Heart left ventricle (tissue), 16 donors: ENCODE measurements around the gene EXOC4. TPM values are rescaled to one million over a fixed set of nuclear protein-coding genes. Genes with fewer than 3 reads are reported as not detected.

Source experiments
- ATAC-seq, 4 donors: fragments of 200-7000 bp; cut with Tn5 transposase; one replicate each; pipeline ENCODE4 v1.9.1; 2020 to 2022; ENCODE audit warnings: moderate library complexity in 4 of 4, mild to moderate bottlenecking in 3 of 4, moderate number of reproducible peaks in 1 of 4
- DNase-seq, 5 donors: peaks; one replicate each; pipeline ENCODE4 v3.0.0-alpha.2; 2020
- H3K27ac ChIP-seq, 12 donors: fragments of 200-600 bp; sonication (generic) in 4 of 12; one replicate each; pipeline versions ENCODE4 v1.5.0 to v1.8.0; 2016 to 2022; ENCODE audit warnings: mild to moderate bottlenecking in 2 of 12
- H3K27me3 ChIP-seq, 9 donors: fragments of 200-600 bp; sonication (generic) in 2 of 9; one replicate each; pipeline versions ENCODE4 v1.5.1 to v1.8.0; 2016 to 2022; ENCODE audit warnings: mild to moderate bottlenecking in 3 of 9
- H3K36me3 ChIP-seq, 9 donors: fragments of 200-600 bp; sonication (generic) in 2 of 9; one replicate each; pipeline versions ENCODE4 v1.5.0 to v1.8.0; 2018 to 2022; ENCODE audit warnings: mild to moderate bottlenecking in 2 of 9
- H3K4me1 ChIP-seq, 12 donors: fragments of 200-600 bp; sonication (generic) in 4 of 12; one replicate each; pipeline versions ENCODE4 v1.5.0 to v1.8.0; 2016 to 2022; ENCODE audit warnings: mild to moderate bottlenecking in 3 of 12
- H3K4me3 ChIP-seq, 12 donors: fragments of 200-600 bp; sonication (generic) in 4 of 12; one replicate each; pipeline versions ENCODE4 v1.5.0 to v1.8.0; 2017 to 2022; ENCODE audit warnings: mild to moderate bottlenecking in 9 of 12, moderate library complexity in 4 of 12
- H3K9me3 ChIP-seq, 12 donors: fragments of 200-600 bp; sonication (generic) in 4 of 12; one replicate each; pipeline versions ENCODE4 v1.5.0 to v1.8.0; 2016 to 2022; ENCODE audit warnings: mild to moderate bottlenecking in 1 of 12
- POLR2A ChIP-seq, 2 donors: fragments of 450-650 bp; IDR thresholded peaks; one replicate each; pipeline ENCODE4 v1.6.1; 2017; ENCODE audit warnings: antibody characterized with exemption in 2 of 2, mild to moderate bottlenecking in 2 of 2, moderate library complexity in 2 of 2
- WGBS, 4 donors: extraction: QIAGEN DNeasy Blood & Tissue Kit in 2 of 4; methylation state at CpG; one replicate each; pipeline versions ENCODE4 v1.1.5 to v1.1.7; 2013 to 2018; 5-methylcytosine and 5-hydroxymethylcytosine counted together
- intact Hi-C, 10 donors: fragments of 100-400 bp; cut with DNase I; formaldehyde crosslinking; loops; one replicate each; pipeline versions ENCODE4 v1.11.1 to v1.14.2; 2022
- polyA plus RNA-seq, 2 donors: library from polyadenylated mRNA; stranded (reverse); fragments of 200-250 nt; gene quantifications; one replicate each; pipeline ENCODE4 v1.2.3, GENCODE V29; 2013
- total RNA-seq, 9 donors: library from RNA; depleted of rRNA in 2 of 9; stranded (reverse); fragments of >200 nt in 2 of 9; fragmentation: NEBNext Ultra II Directional in 3 of 9; extraction: Animal tissue kit (Norgen Biotek cat#: 25700) in 3 of 9; gene quantifications; one replicate each; pipeline versions ENCODE4 v1.1.0 to v1.2.4, GENCODE V29; 2016 to 2023
- TF ChIP-seq, protein P1 (sequence below), 12 donors: fragments of 200-600 bp; sonication (generic) in 4 of 12; IDR thresholded peaks; one replicate each; pipeline versions ENCODE4 v1.5.0 to v1.8.0; 2018 to 2022; ENCODE audit warnings: antibody characterized with exemption in 12 of 12, mild to moderate bottlenecking in 5 of 12
- donor health status: ischemic (EF 13 %, LVEDD 7.1; RV severe dilation, severe dysfunction).
- donor health status: healthy with polysubstance abuse.
- donor health status: DM: no; HTN: yes; CAD: no.
- donor health status: DM: no; HTN: no; CAD: no.
- donor health status: ischemic (EF 25% LVEDD 6.9; RV normal size, moderate dysfunction).
- donor health status: ischemic (EF 25% LVEDD 5.7; RV mildly dilated, moderate dysfunction).
- donor health status: healthy.
- donor health status: DM: yes; HTN: yes; CAD: no.
- donor health status: ischemic (EF 35%, LVEDD 5.7; RV mildly dilated, moderate dysfunction).
- donor health status: nonischemic (EF 11% LVEDD 7.7; RV severe dilation, severe dysfunction).
- donor health status: DM: yes; HTN: yes; CAD: no.
- donor health status: PGD.
- donor health status: ischemic (EF 29% LVEDD 5.4; RV normal size, mild dysfunction).
- donor health status: nonischemic (EF 23%, LVEDD 6.1; RV moderate dilation, normal function).

The EXOC4 gene
- total and polyA plus RNA-seq, 11 donors = 8.8 to 61.2 (median 33.8) TPM

DNA sequence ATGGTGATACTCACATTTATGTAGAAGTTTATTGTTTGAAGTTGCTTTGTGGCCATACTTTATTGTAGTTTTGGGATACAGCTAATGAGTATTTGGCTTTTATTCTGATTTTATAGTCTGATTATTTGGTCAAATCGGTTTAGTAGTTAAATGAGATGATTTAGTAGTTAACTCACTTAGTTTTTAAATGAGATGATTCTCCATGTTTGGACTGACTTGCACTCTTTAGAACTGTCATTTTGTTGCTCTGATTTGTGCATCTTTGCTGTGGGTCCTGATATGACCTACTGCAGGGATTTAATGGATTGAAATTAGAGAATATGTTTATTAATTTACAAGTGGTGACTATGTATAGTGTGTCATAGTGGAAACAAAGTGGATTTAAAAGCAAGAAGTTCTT is 44.2 kb downstream of the EXOC4 start:
- ATAC-seq (no peak), DNase-seq (no peak)
- Histone ChIP-seq H3K27me3 (no peaks in the 10 kb centered on the region), H3K9me3 (no peaks in the 10 kb centered on the region), H3K36me3 (peaks cover 0 to under 1% (median 0%) of the 10 kb centered on the region in 9 donors), H3K4me3 (no peak overlapping the region), H3K4me1 (peaks cover 0 to 48% (median 19%) of the 10 kb centered on the region in 12 donors), H3K27ac (no peak overlapping the region)
- WGBS, 4 donors = 95 to 100% (median 97%) methylated on average over 1 of the region's 1 CpG
- TF ChIP-seq POLR2A (IDR thresholded peaks at IDR 0.05) = no peak
- TF ChIP-seq, protein P1, sequence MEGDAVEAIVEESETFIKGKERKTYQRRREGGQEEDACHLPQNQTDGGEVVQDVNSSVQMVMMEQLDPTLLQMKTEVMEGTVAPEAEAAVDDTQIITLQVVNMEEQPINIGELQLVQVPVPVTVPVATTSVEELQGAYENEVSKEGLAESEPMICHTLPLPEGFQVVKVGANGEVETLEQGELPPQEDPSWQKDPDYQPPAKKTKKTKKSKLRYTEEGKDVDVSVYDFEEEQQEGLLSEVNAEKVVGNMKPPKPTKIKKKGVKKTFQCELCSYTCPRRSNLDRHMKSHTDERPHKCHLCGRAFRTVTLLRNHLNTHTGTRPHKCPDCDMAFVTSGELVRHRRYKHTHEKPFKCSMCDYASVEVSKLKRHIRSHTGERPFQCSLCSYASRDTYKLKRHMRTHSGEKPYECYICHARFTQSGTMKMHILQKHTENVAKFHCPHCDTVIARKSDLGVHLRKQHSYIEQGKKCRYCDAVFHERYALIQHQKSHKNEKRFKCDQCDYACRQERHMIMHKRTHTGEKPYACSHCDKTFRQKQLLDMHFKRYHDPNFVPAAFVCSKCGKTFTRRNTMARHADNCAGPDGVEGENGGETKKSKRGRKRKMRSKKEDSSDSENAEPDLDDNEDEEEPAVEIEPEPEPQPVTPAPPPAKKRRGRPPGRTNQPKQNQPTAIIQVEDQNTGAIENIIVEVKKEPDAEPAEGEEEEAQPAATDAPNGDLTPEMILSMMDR (IDR thresholded peaks at IDR 0.05) = no peak
- intact Hi-C loops = no loop called here

DNA sequence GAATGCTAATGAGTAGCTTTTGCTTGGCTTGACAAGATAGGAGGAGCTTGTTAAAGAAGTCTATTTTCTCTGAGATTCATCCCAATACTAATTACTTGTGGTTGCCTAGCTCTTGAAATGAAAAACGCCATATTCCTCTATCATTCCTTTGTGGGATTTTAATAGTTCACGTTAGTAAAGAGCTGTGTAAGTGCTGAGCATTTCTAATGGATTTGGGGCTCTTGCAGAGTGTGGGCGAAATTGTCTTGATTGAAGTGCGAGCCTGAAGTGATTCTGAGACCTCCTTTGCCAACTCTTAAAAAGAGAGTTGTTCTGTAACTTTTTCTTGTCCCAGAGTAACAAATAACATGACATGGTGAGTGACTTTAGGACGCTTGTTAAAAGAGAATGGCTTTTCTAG is 45.2 kb downstream of the EXOC4 start:
- 95 to 98% (median 97%) methylated on average over 5 of the region's 5 CpGs for WGBS, 4 donors

DNA sequence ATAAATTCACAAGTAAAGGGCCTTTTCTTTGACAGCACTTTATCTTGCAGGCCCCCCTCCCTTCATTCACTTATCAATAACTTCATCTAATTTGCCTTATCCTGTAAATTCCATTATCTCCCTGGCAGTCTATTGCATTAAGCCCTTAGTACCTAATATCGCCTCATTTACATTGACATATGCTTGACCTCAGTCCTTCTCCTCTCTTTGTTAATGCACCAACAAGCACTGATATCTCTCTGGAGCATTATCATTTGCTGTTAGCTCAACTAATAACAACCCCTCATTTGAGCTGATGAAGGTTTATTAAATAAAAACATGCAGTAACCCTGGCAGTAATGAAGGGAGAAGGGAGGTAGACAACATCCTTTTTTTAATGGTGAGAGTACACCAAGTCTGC is 46.8 kb downstream of the EXOC4 start:
- Histone ChIP-seq H3K27me3 (no peaks in the 10 kb centered on the region), H3K27ac (no peak overlapping the region), H3K9me3 (no peaks in the 10 kb centered on the region), H3K4me3 (no peak overlapping the region), H3K36me3 (no peaks in the 10 kb centered on the region), H3K4me1 (peaks cover 0 to 42% (median 23%) of the 10 kb centered on the region in 12 donors)
- 95 to 100% (median 97%) methylated on average over 1 of the region's 1 CpG for WGBS, 4 donors
- intact Hi-C loops = no loop called here
- ATAC-seq (no peak), DNase-seq (no peak)
- TF ChIP-seq POLR2A (IDR thresholded peaks at IDR 0.05) = no peak
- TF ChIP-seq, protein P1 (IDR thresholded peaks at IDR 0.05) = no peak

More for the DNA sequence above, 45.2 kb downstream of the EXOC4 start:
- intact Hi-C loops = no loop called here
- TF ChIP-seq, protein P1 (IDR thresholded peaks at IDR 0.05) = no peak
- no peak for TF ChIP-seq POLR2A (IDR thresholded peaks at IDR 0.05)
- Histone ChIP-seq H3K27ac (no peak overlapping the region), H3K9me3 (no peaks in the 10 kb centered on the region), H3K36me3 (no peaks in the 10 kb centered on the region), H3K4me1 (peaks cover 0 to 49% (median 21%) of the 10 kb centered on the region in 12 donors), H3K27me3 (no peaks in the 10 kb centered on the region), H3K4me3 (no peak overlapping the region)
- ATAC-seq (no peak), DNase-seq (no peak)

DNA sequence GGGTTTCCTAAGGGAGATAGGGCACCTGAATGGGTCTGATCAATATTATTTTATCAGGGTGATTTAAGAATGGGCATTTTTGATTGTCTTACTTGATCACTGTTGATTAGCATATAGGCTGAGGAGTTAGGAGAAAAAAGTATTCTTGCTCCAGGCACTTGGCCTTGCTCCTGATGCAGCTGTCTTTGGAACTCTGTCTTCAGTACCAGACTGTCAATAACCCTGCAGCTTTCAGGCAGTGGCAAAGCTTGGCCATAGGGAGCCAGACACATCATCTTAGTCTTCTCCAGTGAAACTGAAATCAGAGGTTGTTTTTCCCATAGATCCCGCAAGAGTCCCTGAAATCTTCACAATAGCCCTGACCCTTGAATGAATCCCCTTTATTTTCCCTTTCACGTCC is 47.2 kb downstream of the EXOC4 start:
- H3K4me1 ChIP-seq = peaks cover 0 to 42% (median 23%) of the 10 kb centered on the region in 12 donors
- intact Hi-C loops = no loop called here
- no peaks in the 10 kb centered on the region for H3K9me3 ChIP-seq

More for the DNA sequence above, 47.2 kb downstream of the EXOC4 start:
- H3K36me3 ChIP-seq = peaks cover 0 to under 1% (median 0%) of the 10 kb centered on the region in 9 donors
- DNase-seq (no peak), ATAC-seq (no peak)
- H3K27me3 ChIP-seq = no peaks in the 10 kb centered on the region
- no peak for TF ChIP-seq POLR2A (IDR thresholded peaks at IDR 0.05)
- TF ChIP-seq, protein P1 (IDR thresholded peaks at IDR 0.05) = no peak
- H3K4me3 ChIP-seq = no peak overlapping the region
- 88 to 98% (median 97%) methylated on average over 2 of the region's 2 CpGs for WGBS, 4 donors
- H3K27ac ChIP-seq = no peak overlapping the region
